Measurements from ENCODE around the gene RAI14.

GRCh38 chr5:34844999-34845398 lies 188.9 kb downstream of the RAI14 start:
- no peak for TF ChIP-seq CTCF (IDR thresholded peaks at IDR 0.05)
- no peak for TF ChIP-seq POLR2A (IDR thresholded peaks at IDR 0.05)

Data from heart left ventricle (tissue), 13 donors.